Motor neuron (in vitro differentiated cells): ENCODE measurements around the gene EIF4EBP2. TPM values are rescaled to one million over a fixed set of nuclear protein-coding genes. Genes with fewer than 3 reads are reported as not detected.

ENCODE experiments used
- ATAC-seq, 8 experiments: fragments of 200-7000 bp; cut with Tn5 transposase; replicated peaks in 6 of 8; 2 replicates each; pipeline ENCODE4 v1.8.0; 2021; ENCODE audit warnings: mild to moderate bottlenecking in 8 of 8, moderate library complexity in 8 of 8
- H3K27ac ChIP-seq, 2 donors: fragments of 250-450 bp; sonication (Bioruptor Pico); 2 replicates each; pipeline ENCODE4 v1.9.0; 2021; ENCODE audit warnings: antibody characterized with exemption in 2 of 2, mild to moderate bottlenecking in 2 of 2, moderate library complexity in 1 of 2
- H3K4me1 ChIP-seq, 2 donors: fragments of 250-450 bp; sonication (Bioruptor Pico); replicated peaks in 1 of 2; 2 replicates each; pipeline ENCODE4 v1.6.1; 2021; ENCODE audit warnings: antibody characterized with exemption in 2 of 2, mild to moderate bottlenecking in 2 of 2, moderate library complexity in 1 of 2
- H3K4me3 ChIP-seq, 5 donors: fragments of 250-450 bp; sonication (Bioruptor Pico); 2 replicates each; pipeline ENCODE4 v1.9.0; 2021; ENCODE audit warnings: antibody characterized with exemption in 5 of 5, mild to moderate bottlenecking in 5 of 5, moderate library complexity in 4 of 5
- WGBS, 10 experiments: fragments of 450-650 bp; shearing (Covaris generic); methylation state at CpG; one replicate each; pipeline ENCODE4 v1.0.0; 2022; 5-methylcytosine and 5-hydroxymethylcytosine counted together
- in situ Hi-C, 9 experiments: fragments of 400-800 bp; cut with MboI; loops; one replicate each; pipeline ENCODE4 v1.15.0; 2021; ENCODE audit warnings: low sequenced_read_pairs in 9 of 9, low pct_unique_long_range_greater_than_20kb in 2 of 9; ENCODE audit not compliant: unreplicated experiment in 9 of 9
- total RNA-seq, 8 experiments: library from RNA; unstranded; fragments of 300-600 nt; gene quantifications; 2 replicates each; pipeline versions ENCODE4 v1.2.3 to v1.2.4, GENCODE V29; 2022

The EIF4EBP2 gene
- total RNA-seq, 8 experiments from 2014 or later, result 34.3 to 80.5 (median 42.3) TPM

DNA sequence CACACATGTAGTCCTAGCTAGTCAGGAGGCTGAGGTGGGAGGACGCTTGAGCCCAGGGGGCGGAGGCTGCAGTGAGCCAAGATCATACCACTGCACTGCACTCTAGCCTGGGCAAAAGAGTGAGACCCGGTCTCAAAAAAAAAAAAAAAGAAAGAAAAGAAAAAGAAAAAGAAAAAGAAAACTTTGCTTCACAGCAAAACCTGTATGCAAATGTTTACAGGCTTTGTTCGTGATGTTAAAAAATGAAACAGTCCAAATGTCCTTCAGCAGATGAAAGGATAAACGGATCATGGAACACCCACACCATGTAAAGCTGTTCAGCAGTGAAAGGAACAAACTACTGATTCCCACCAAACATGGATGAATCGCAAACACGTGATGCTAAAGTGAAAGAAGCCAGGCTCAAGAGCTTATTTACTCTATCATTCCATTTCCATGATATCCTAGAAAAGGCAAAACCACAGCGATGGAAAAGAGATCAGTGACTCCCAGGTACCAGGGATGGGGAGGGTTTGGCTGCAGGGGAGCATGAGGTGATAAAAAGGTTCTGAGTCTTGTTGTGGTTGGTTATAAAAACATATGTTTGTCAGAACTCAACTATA is 36.6 kb upstream of the EIF4EBP2 start:
- Histone ChIP-seq H3K27ac (no peak overlapping the region), H3K4me3 (no peak overlapping the region), H3K4me1 (peaks cover 4 to 8% of the 10 kb centered on the region in 2 donors)
- 48 to 100% (median 80%) methylated on average over 5 to 8 of the region's 8 CpGs; no CpG with 5 or more reads in 1 of the 10 experiments for WGBS, 10 experiments
- ATAC-seq, result no peak
- in situ Hi-C loops, result loop anchor here in 7 of 9 experiments (10.0 to 25.0 kb wide), 4 partner anchors 130 to 155 kb away; partner anchors contain the start of gene PPA1 (in 2 of the 7)

DNA sequence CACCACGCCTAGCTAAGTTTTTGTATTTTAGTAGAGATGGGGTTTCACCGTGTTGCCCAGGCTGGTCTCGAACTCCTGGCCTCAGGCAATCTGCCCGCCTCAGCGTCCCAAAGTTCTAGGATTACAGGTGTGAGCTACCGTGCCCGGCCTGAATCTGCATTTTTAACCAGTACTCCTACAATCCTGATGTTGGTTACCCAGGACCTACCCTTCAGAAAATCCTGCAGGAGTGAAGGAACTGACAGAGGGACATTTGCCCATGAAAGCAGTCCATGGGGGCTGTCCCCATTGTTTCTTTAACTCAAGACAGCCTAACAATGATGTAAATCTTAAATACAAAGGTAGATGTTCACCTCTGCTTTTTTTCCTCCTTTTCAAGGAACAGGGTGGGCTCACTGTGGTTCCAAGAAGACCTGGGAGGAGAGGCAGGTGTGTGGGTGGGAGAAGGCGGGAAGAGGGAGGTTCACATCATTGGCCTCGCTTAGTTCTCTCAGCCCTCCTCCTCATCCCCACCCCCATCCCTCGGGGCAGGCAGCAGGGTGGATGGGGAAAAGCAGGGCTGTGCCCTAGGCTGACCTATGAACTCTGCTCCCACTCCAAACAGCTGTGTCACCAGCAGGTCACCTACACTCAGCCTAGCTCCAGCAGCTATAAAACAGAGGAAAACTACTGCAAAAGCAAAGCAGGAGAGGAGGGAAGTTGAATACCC is 35.0 kb upstream of the EIF4EBP2 start:
- H3K4me3 ChIP-seq, result no peak overlapping the region
- ATAC-seq, result no peak
- H3K4me1 ChIP-seq, result peaks cover 4 to 8% of the 10 kb centered on the region in 2 donors
- in situ Hi-C loops, result loop anchor here in 7 of 9 experiments (10.0 to 25.0 kb wide), 4 partner anchors 132 to 157 kb away; partner anchors contain the start of gene PPA1 (in 2 of the 7)
- H3K27ac ChIP-seq, result no peak overlapping the region
- 58 to 100% (median 83%) methylated on average over 1 to 4 of the region's 10 CpGs; no CpG with 5 or more reads in 3 of the 10 experiments for WGBS, 10 experiments

DNA sequence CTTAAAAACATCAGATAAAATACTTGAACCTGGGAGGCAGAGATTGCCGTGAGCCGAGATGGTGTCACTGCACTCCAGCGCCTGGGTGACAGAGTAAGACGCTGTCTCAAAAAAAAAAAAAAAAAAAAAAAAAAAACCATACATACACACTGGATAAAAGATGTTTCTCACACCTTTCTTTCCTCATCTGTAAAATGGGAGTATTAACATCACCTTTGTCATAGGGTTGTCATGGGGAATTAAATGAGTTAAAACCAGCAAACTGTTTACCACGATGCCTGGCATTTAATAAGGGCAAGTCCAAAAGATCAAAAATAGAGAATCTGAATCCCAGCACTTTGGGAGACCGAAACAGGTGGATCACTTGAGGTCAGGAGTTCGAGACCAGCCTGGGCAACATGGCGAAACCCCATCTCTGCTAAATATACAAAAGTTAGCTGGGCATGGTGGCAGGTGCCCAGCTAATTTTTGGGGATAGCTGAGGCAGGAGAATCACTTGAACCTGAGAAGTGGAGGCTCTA is 34.4 kb upstream of the EIF4EBP2 start:
- H3K4me3 ChIP-seq, result no peak overlapping the region
- no peak overlapping the region for H3K27ac ChIP-seq
- 58 to 100% (median 69%) methylated on average over 1 to 8 of the region's 8 CpGs; no CpG with 5 or more reads in 1 of the 10 experiments for WGBS, 10 experiments
- ATAC-seq, result no peak
- in situ Hi-C loops, result loop anchor here in 7 of 9 experiments (10.0 to 25.0 kb wide), 4 partner anchors 132 to 157 kb away; partner anchors contain the start of gene PPA1 (in 2 of the 7)
- H3K4me1 ChIP-seq, result peaks cover 0 to 4% of the 10 kb centered on the region in 2 donors

DNA sequence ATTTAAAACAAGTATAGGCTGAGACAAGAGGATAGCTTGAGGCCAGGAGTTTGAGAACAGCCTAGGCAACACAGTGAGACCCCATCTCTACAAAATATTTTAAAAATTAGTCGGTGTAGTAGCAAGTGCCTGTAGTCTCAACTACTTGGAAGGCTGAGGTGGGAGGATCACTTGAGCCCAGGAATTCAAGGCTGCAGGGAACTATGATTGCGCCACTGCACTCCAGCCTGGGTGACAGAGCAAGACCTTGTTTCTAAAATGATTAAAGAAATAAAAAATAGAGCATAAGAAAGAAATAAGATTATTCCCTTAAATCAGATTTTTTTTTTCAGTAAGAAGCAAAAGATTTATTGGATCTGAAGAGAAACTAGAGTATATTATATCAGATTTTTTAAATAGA is 33.2 kb upstream of the EIF4EBP2 start:
- in situ Hi-C loops, result loop anchor here in 4 of 9 experiments (25.0 kb wide), 2 partner anchors 133 to 158 kb away; partner anchors contain the start of gene PPA1 (in 2 of the 4)
- ATAC-seq, result no peak
- Histone ChIP-seq H3K4me1 (peaks cover 0 to 4% of the 10 kb centered on the region in 2 donors), H3K27ac (no peak overlapping the region), H3K4me3 (no peak overlapping the region)
- WGBS, 10 experiments, result 67 to 100% (median 100%) methylated on average over 1 to 2 of the region's 2 CpGs; no CpG with 5 or more reads in 3 of the 10 experiments

DNA sequence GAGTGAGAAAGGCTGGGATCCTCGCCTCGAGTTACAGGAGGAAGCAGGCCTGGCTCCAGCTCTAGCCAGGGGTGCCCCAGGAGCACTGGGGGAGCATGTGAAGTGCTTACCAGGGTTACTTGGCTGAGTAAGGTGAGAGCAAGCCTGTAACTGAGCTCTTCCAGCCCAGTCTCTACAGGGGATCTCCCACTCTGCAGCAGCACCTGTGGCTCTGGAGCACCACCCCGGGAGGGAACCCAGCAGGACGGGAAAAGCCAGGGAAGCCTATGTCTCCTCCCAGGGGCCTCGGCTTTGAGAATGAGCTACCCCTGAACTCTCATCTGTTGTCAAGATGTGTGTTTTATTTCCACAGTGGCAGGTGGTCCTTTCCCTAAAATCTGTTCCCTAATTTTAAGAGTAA is 32.1 kb upstream of the EIF4EBP2 start:
- in situ Hi-C loops, result loop anchor here in 4 of 9 experiments (25.0 kb wide), 2 partner anchors 135 to 160 kb away; partner anchors contain the start of gene PPA1 (in 2 of the 4)
- 0 to 80% (median 27%) methylated on average over 1 to 4 of the region's 5 CpGs; no CpG with 5 or more reads in 4 of the 10 experiments for WGBS, 10 experiments

DNA sequence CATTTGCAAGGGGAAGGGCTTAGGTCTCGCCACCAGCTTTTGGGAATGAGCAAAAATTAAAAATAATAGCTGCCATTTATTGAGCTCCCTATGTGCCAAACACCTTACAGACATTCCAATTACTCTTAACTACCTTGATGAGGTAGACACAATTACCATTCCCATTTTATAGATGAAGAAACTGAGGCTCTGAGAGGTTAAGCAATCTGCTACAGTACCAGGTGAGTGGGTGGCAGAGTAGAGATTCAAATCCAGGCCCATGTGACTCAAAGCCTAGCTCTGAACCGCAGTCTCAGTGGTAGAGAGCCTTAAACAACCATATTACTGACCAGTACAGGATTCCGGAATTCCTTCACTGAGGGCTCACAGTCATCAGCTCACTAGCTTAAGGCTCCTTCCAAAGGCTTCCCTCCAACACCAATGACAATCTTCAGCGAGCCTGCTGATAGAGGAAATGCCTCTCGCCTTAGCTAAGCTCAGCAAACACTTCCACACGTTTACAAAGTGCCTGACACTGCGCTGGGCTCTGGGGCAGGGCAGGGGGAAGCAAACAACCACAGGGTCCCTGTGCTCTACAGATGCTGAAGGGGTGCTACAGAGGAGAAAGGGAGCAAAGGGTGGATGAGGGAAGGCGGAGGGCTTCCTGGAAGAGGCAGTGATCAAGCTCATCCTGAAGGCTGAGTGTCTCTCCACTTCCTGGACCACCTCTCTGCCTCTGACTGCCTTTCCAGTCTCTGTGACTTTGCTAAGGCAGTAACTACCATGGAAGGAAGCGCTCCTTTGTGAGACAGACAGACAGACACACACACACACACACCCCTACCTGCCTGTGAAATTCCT is 28.9 kb upstream of the EIF4EBP2 start:
- Histone ChIP-seq H3K27ac (no peak overlapping the region), H3K4me1 (no peaks in the 10 kb centered on the region), H3K4me3 (no peak overlapping the region)
- WGBS, 10 experiments, result 60 to 100% (median 87%) methylated on average over 1 to 4 of the region's 9 CpGs; no CpG with 5 or more reads in 2 of the 10 experiments
- no peak for ATAC-seq
- in situ Hi-C loops, result loop anchor here in 4 of 9 experiments (25.0 kb wide), 2 partner anchors 138 to 163 kb away; partner anchors contain the start of gene PPA1 (in 2 of the 4)

More for the DNA sequence above, 32.1 kb upstream of the EIF4EBP2 start:
- no peak for ATAC-seq
- Histone ChIP-seq H3K4me1 (peaks cover 0 to 4% of the 10 kb centered on the region in 2 donors), H3K4me3 (no peak overlapping the region), H3K27ac (no peak overlapping the region)

DNA sequence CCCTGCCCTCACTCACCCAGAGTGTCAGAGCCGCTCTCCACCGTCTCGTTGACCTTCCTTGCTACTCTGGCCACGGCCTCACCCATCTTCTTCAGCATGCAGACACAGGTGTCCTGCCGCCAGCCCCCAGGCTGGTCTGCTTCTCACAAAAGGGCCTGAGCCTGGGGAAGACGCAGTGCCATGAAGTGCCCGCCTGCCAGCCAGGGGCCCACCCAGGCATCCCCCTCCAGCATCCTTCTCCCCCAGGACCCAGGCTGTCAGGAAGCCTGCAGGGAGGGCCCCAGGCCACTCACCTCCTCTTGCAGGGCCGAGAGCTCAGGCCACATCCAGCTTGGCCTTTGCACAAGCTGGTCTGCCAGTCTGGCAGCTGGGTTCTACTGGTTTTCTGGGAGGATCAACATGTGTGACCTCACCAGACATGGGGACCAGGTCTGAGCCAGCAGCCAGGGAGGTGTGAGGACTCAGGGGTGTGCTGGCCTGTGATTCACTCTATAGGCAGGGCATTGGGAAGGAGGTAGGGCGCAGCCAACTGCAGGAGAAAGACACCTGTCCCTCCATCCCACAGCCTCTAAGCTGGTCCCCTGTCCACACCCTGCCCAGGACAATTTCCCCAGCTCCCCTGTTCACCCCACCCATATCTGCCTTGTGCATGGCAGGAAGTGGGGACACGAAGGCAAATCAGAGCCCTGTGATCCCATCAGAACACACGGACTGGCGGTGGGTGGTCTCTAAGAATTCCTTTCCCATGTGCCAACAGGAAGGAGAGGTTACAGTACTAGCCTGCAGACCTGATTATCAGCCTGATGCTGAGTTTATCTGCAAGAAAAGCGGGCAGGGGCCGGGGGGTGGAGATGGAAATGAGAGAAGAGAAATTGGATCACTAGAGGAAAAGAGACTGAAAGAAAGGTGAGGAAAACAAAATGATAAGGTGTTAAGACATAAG is 27.2 kb upstream of the EIF4EBP2 start:
- Histone ChIP-seq H3K4me1 (peaks cover 5 to 8% of the 10 kb centered on the region in 2 donors), H3K27ac (no peak overlapping the region), H3K4me3 (no peak overlapping the region)
- 66 to 100% (median 83%) methylated on average over 1 to 6 of the region's 14 CpGs for WGBS, 10 experiments
- no peak for ATAC-seq
- in situ Hi-C loops, result no loop called here

DNA sequence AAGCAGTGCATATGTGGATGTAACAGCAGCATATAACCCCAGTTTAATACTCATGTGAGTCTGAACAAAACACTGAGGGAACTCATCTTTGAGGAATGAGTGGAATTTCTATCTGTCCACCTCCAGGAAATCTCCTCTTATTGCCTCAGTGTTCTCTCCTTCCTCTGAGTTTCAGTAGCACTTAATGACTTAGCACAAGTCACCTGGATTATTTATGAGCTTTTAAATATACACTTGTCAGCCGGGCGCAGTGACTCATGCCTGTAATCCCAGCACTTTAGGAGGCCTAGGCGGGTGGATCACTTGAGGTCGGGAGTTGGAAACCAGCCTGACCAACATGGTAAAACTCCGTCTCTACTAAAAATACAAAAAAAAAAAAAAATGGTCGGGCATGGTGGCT is 25.8 kb upstream of the EIF4EBP2 start:
- Histone ChIP-seq H3K4me3 (no peak overlapping the region), H3K27ac (no peak overlapping the region), H3K4me1 (peaks cover 5 to 10% of the 10 kb centered on the region in 2 donors)
- ATAC-seq, result peak in 2 of 8 experiments; percentile 1 to 9
- WGBS, 10 experiments, result 0 to 73% (median 45%) methylated on average over 1 to 6 of the region's 6 CpGs; no CpG with 5 or more reads in 5 of the 10 experiments
- in situ Hi-C loops, result no loop called here

DNA sequence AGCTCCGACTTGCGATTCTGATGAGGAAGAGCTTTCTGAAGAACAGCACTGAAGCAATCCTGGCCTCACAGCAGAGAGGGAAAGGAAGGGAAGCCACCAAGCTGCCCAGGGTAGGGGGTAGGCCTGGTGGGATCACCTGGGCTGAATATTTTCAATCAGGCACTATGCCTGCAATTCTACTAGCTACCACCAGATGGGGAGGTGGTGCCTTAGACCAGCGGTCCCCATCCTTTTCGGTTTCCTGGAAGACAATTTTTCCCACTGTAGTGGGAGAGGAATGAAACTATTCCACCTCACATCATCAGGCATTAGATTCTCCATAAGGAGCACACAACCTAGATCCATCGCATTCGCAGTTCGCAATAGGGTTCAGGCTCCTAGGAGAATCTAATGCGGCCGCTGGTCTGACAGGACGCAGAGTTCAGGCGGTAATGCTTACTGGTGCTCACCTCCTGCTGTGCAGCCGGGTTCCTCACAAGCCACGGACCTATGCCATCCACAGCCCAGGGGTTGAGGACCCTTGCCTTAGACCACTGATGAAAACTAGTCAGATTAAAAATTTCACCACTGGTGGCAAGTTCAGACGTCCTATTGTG is 24.3 kb upstream of the EIF4EBP2 start:
- peaks cover 5 to 11% of the 10 kb centered on the region in 2 donors for H3K4me1 ChIP-seq
- in situ Hi-C loops, result no loop called here
- no peak overlapping the region for H3K27ac ChIP-seq
- 67 to 100% (median 92%) methylated on average over 3 to 7 of the region's 14 CpGs; no CpG with 5 or more reads in 6 of the 10 experiments for WGBS, 10 experiments
- no peak overlapping the region for H3K4me3 ChIP-seq
- ATAC-seq, result no peak

DNA sequence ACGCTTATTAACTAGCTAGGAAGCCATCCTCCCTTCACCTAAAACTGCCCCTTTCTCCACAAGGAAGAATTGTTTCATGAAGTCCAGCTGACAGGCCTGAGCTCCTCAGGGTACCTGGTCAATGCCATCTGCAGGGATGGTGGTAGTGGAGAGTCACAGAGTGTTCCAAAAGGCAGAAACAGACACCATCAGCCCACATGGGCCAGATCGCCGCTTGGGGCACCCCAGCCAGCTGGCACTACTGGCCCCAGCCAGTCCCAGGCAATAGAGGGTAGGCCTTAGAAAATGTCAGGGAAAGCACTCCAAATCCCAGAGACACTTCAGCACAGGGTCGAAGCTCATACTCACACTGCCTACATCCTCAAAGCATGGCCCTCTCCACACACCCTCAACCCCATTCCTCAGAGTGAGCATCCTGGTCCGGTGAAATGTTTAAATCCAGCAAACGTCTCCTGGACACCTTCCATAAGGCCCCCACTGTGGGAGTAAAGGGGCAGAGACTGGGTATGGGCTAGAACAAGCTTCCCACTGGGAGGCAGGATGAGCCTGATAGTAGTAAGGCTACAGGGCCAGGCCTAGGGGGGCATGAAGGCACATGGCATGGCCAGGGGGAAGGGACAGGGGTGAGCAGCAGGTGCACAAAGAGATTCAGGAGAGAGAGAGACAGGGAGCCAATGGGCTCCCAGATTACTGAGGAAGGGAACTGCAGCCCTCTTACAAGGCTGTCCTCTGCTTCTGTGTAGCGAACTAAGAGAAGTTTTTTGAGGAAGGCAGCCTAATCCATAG is 23.4 kb upstream of the EIF4EBP2 start:
- in situ Hi-C loops, result no loop called here
- H3K4me1 ChIP-seq, result peaks cover 5 to 11% of the 10 kb centered on the region in 2 donors
- no peak overlapping the region for H3K4me3 ChIP-seq
- WGBS, 10 experiments, result 73 to 100% (median 100%) methylated on average over 1 to 4 of the region's 7 CpGs; no CpG with 5 or more reads in 3 of the 10 experiments
- no peak overlapping the region for H3K27ac ChIP-seq
- no peak for ATAC-seq
